Keratinocyte (primary cell): Measurements from ENCODE around the gene VTI1A. TPM values are rescaled to one million over a fixed set of nuclear protein-coding genes. Genes with fewer than 3 reads are reported as not detected.

Experiments
- DNase-seq: peaks from one replicate; pipeline ENCODE4 v3.0.0-alpha.2; 2011; ENCODE audit warnings: low read depth, missing footprints, low spot score
- FAIRE-seq: peaks from 2 replicates; lab custom pipeline; 2011; peaks lifted over from hg19 to GRCh38; lab: Jason Lieb, UNC
- H2AFZ ChIP-seq: 2 replicates; pipeline ENCODE4 v1.6.0; 2012; ENCODE audit warnings: low read length, control low read depth, inconsistent platforms; ENCODE audit not compliant: control insufficient read depth
- H3K27ac ChIP-seq: 2 replicates; pipeline ENCODE4 v1.5.1; 2011; ENCODE audit warnings: low read length; ENCODE audit not compliant: control insufficient read depth, insufficient read depth
- H3K27me3 ChIP-seq: 3 replicates; pipeline ENCODE4 v1.6.0; 2011; ENCODE audit warnings: low read length; ENCODE audit not compliant: control insufficient read depth, insufficient read depth; ENCODE audit errors: extremely low read depth
- H3K36me3 ChIP-seq, 2 experiments: 2 replicates in 1 of 2; 3 replicates in 1 of 2; pipeline ENCODE4 v1.5.1; 2011; ENCODE audit warnings: low read length in 2 of 2, mild to moderate bottlenecking in 1 of 2; ENCODE audit not compliant: control insufficient read depth in 2 of 2, insufficient read depth in 2 of 2; ENCODE audit errors: extremely low read depth in 1 of 2
- H3K4me1 ChIP-seq: 3 replicates; pipeline ENCODE4 v1.5.1; 2011; ENCODE audit warnings: low read length; ENCODE audit not compliant: control insufficient read depth, insufficient read depth; ENCODE audit errors: extremely low read depth
- H3K4me2 ChIP-seq: 3 replicates; pipeline ENCODE4 v1.6.0; 2011; ENCODE audit warnings: low read depth, low read length; ENCODE audit not compliant: control insufficient read depth, insufficient read depth; ENCODE audit errors: extremely low read depth
- H3K4me3 ChIP-seq, 3 experiments: fragments of 200-600 bp in 1 of 3; sonication (generic) in 1 of 3; 2 replicates in 2 of 3; 3 replicates in 1 of 3; pipeline ENCODE4 v1.5.1; 2011 to 2016; ENCODE audit warnings: low read length in 3 of 3, mild to moderate bottlenecking in 3 of 3, control low read depth in 2 of 3, inconsistent platforms in 1 of 3, low read depth in 1 of 3, mixed read lengths in 1 of 3, mixed run types in 1 of 3, moderate library complexity in 1 of 3; ENCODE audit not compliant: control insufficient read depth in 2 of 3, insufficient read depth in 2 of 3; ENCODE audit errors: extremely low read depth in 1 of 3
- H3K79me2 ChIP-seq: 2 replicates; pipeline ENCODE4 v1.6.0; 2012; ENCODE audit warnings: low read length; ENCODE audit not compliant: control insufficient read depth, insufficient read depth
- H3K9ac ChIP-seq: 3 replicates; pipeline ENCODE4 v1.6.0; 2011; ENCODE audit warnings: low read length; ENCODE audit not compliant: control insufficient read depth, insufficient read depth; ENCODE audit errors: extremely low read depth
- H3K9me1 ChIP-seq: 3 replicates; pipeline ENCODE4 v1.6.0; 2011; ENCODE audit warnings: low read length; ENCODE audit not compliant: control insufficient read depth, insufficient read depth; ENCODE audit errors: extremely low read depth
- H3K9me3 ChIP-seq: 2 replicates; pipeline ENCODE4 v1.5.1; 2012; ENCODE audit warnings: low read depth, low read length; ENCODE audit not compliant: control insufficient read depth
- H4K20me1 ChIP-seq: 3 replicates; pipeline ENCODE4 v1.6.0; 2011; ENCODE audit warnings: low read length; ENCODE audit not compliant: control insufficient read depth, insufficient read depth; ENCODE audit errors: extremely low read depth
- EZH2 ChIP-seq: IDR thresholded peaks from one replicate; pipeline ENCODE4 v1.6.1; 2012; ENCODE audit warnings: inconsistent platforms, mild to moderate bottlenecking, low read length, moderate library complexity
- dilution Hi-C: fragments of 300-500 bp; cut with MboI; formaldehyde crosslinking; loops from one replicate; pipeline ENCODE4 v1.7.0; 2020; ENCODE audit warnings: low sequenced_read_pairs; ENCODE audit not compliant: extremely low pct_ligation_motif_present
- polyA plus RNA-seq, 5 experiments: library from polyadenylated mRNA; depleted of rRNA in 3 of 5; stranded (reverse) in 3 of 5; stranded (forward) in 1 of 5; unstranded in 1 of 5; fragments of >200 nt; gene quantifications; 1 replicate in 1 of 5; 2 replicates in 3 of 5; 3 replicates in 1 of 5; pipeline versions ENCODE4 v1.2.1 to v1.2.3, GENCODE V29; 2011 to 2012; ENCODE audit warnings: missing spikeins in 2 of 5, low read depth in 1 of 5, low replicate concordance in 1 of 5
- TF ChIP-seq, protein P1 (sequence below), 3 experiments: IDR thresholded peaks in 1 of 3; conservative IDR thresholded peaks in 1 of 3; optimal IDR thresholded peaks in 1 of 3; 2 replicates in 2 of 3; 3 replicates in 1 of 3; pipeline versions ENCODE3 to v1.5.1; 2011; ENCODE audit warnings: low read length in 3 of 3, mild to moderate bottlenecking in 3 of 3, moderate library complexity in 2 of 3, control low read depth in 1 of 3, inconsistent platforms in 1 of 3; ENCODE audit not compliant: insufficient read depth in 2 of 3; ENCODE audit errors: extremely low read depth in 1 of 3

VTI1A gene
- polyA plus RNA-seq, 1 donor (not counting 4 experiments of a cell fraction or from before 2014, with no cell fraction given): 18.5 TPM

DNA sequence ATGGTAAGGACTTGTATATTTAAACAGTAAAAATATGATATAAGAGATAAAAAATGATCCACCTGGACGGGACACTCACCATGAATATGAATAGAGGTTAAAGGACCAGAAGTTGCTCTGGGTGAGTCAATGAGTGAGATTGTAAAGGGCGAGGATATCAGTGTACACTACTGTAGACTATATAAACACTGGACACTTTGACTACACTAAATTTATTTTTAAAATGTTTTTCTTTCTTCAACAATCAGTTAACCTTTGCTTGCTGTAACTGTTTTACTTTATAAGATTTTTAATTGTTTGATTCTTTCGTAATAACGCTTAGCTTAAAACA, 202.8 kb downstream of the VTI1A start:
- TF ChIP-seq, protein P1, sequence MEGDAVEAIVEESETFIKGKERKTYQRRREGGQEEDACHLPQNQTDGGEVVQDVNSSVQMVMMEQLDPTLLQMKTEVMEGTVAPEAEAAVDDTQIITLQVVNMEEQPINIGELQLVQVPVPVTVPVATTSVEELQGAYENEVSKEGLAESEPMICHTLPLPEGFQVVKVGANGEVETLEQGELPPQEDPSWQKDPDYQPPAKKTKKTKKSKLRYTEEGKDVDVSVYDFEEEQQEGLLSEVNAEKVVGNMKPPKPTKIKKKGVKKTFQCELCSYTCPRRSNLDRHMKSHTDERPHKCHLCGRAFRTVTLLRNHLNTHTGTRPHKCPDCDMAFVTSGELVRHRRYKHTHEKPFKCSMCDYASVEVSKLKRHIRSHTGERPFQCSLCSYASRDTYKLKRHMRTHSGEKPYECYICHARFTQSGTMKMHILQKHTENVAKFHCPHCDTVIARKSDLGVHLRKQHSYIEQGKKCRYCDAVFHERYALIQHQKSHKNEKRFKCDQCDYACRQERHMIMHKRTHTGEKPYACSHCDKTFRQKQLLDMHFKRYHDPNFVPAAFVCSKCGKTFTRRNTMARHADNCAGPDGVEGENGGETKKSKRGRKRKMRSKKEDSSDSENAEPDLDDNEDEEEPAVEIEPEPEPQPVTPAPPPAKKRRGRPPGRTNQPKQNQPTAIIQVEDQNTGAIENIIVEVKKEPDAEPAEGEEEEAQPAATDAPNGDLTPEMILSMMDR (optimal IDR thresholded peaks at IDR 0.05 in 1 of 3, IDR thresholded peaks at IDR 0.05 in 1 of 3, conservative IDR thresholded peaks at IDR 0.05 in 1 of 3; ENCODE audit: extremely low read depth in 1 of 3, insufficient read depth in 2 of 3, low read length in 3 of 3): no peak
- TF ChIP-seq EZH2: no peak
- H2AFZ ChIP-seq: no peak overlapping the region
- dilution Hi-C loops: no loop called here
- H3K4me3 ChIP-seq: no peak overlapping the region
- FAIRE-seq (no peak), DNase-seq (no peak)
- no peaks in the 10 kb centered on the region for H3K79me2 ChIP-seq
- H3K36me3 ChIP-seq: no peaks in the 10 kb centered on the region
- no peaks in the 10 kb centered on the region for H3K9me3 ChIP-seq
- H3K27me3 ChIP-seq: no peaks in the 10 kb centered on the region
- no peaks in the 10 kb centered on the region for H4K20me1 ChIP-seq
- no peak overlapping the region for H3K27ac ChIP-seq
- no peak overlapping the region for H3K4me2 ChIP-seq
- no peak overlapping the region for H3K9ac ChIP-seq
- no peaks in the 10 kb centered on the region for H3K9me1 ChIP-seq
- H3K4me1 ChIP-seq: peaks cover 5% of the 10 kb centered on the region

DNA sequence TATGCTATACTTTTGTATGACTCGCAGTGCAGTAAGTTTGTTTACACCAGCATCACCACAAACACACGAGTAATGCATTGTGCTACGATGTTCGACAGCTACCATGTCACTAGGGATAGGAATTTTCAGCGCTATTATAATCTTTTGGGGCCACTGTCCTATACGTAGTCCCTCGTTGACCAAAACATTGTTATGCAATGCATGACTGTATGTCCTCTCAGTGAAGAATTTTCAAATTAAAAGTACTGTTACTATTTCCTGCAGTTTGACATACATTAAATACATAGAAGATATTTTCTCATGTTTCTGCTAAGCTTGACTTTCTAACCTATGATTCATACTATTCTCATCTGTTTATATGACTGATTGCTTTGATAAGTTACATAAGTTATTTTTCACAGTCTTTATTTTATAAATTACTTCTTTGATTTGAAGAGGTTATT, 203.6 kb downstream of the VTI1A start:
- no peak overlapping the region for H3K4me2 ChIP-seq
- dilution Hi-C loops: no loop called here
- no peak for DNase-seq

More for the DNA sequence above, 203.6 kb downstream of the VTI1A start:
- Histone ChIP-seq H3K9ac (no peak overlapping the region), H2AFZ (no peak overlapping the region), H3K9me3 (no peaks in the 10 kb centered on the region), H3K4me3 (no peak overlapping the region), H3K36me3 (no peaks in the 10 kb centered on the region), H3K9me1 (no peaks in the 10 kb centered on the region), H3K27me3 (no peaks in the 10 kb centered on the region), H3K27ac (no peak overlapping the region), H3K79me2 (no peaks in the 10 kb centered on the region), H4K20me1 (no peaks in the 10 kb centered on the region), H3K4me1 (peaks cover 5% of the 10 kb centered on the region)
- TF ChIP-seq, protein P1 (optimal IDR thresholded peaks at IDR 0.05 in 1 of 3, IDR thresholded peaks at IDR 0.05 in 1 of 3, conservative IDR thresholded peaks at IDR 0.05 in 1 of 3; ENCODE audit: extremely low read depth in 1 of 3, insufficient read depth in 2 of 3, low read length in 3 of 3): no peak
- FAIRE-seq: no peak
